ENCODE results near the gene CCNQ.

The CCNQ gene

DNA sequence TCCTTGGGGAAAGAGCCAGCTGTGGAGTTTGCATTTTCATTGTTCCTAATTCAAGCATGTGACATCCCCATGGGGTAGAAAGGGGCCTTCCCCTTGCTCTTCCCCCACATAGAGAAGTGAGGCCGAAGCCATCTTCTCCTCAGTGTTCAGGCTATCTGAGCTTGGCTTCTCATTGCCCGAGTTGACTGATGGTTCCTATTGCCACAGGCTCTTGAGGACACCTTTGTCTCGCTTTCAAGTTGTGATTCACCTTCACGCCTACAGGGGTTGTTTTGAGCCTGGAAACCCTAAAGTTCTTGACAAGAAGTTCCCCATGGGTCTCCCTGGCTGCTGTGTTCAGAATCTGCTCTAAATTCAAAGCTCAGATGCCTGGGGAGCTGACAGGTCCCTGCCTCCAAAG is 25.0 kb downstream of the CCNQ start:
- H3K27me3 ChIP-seq (ENCODE audit: control insufficient read depth in 1 of 2, insufficient read depth in 2 of 2, low read length in 2 of 2), result peaks cover 0 to 9% of the 10 kb centered on the region in 2 donors
- no peak overlapping the region for H3K4me3 ChIP-seq (ENCODE audit: low read depth in 1 of 2, low read length in 2 of 2)
- H3K4me1 ChIP-seq (ENCODE audit: insufficient read depth, low read length), result no peaks in the 10 kb centered on the region
- no peak overlapping the region for H3K9ac ChIP-seq (ENCODE audit: low read length)
- no peak overlapping the region for H3K27ac ChIP-seq (ENCODE audit: low read depth, low read length)
- no peaks in the 10 kb centered on the region for H3K9me3 ChIP-seq (ENCODE audit: low read length)
- H3K36me3 ChIP-seq (ENCODE audit: insufficient read depth, low read length), result no peaks in the 10 kb centered on the region

DNA sequence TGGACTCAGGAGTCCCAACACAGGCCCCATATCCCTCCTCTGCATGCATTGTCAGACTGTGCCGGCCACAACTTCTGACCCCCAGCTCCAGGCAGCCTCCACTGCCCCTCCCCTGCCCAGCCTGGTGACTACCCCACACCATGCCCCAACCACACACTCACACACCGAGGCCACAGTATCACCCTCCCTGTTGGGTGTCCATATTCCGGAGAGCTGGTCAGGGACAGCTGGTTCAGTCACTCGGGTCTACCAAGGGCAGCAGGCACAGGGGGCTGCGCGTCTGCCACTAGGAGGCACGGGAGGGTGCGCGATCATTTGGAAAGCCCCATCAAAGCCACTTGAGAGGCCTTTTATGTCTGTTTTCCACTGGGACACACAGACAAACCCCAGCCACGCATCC is 26.3 kb downstream of the CCNQ start:
- Histone ChIP-seq H3K27ac (ENCODE audit: low read depth, low read length) (no peak overlapping the region), H3K27me3 (ENCODE audit: control insufficient read depth in 1 of 2, insufficient read depth in 2 of 2, low read length in 2 of 2) (peaks cover 0 to 5% of the 10 kb centered on the region in 2 donors), H3K9ac (ENCODE audit: low read length) (no peak overlapping the region), H3K4me1 (ENCODE audit: insufficient read depth, low read length) (no peaks in the 10 kb centered on the region), H3K36me3 (ENCODE audit: insufficient read depth, low read length) (no peaks in the 10 kb centered on the region), H3K9me3 (ENCODE audit: low read length) (no peaks in the 10 kb centered on the region), H3K4me3 (ENCODE audit: low read depth in 1 of 2, low read length in 2 of 2) (no peak overlapping the region)

DNA sequence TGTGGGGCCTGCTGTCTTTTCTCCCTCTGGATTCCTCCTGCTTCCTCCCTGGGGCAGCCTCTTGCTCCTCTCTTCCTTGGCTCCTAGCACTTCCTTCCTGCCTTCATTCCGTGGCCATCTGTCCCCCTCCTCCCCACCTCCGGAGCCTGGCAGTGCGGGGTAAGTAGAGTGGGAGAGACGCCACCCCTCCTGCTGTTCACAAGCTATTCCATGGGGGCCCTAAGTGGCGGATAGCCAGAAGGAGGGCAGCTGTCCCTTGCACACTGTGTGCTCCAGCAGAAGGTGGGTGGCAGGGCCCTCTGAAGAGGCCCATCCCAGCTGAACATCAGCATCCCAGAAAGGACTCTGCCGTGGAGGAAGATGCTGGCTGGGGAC is 27.4 kb downstream of the CCNQ start:
- Histone ChIP-seq H3K4me1 (ENCODE audit: insufficient read depth, low read length) (no peaks in the 10 kb centered on the region), H3K9ac (ENCODE audit: low read length) (no peak overlapping the region), H3K4me3 (ENCODE audit: low read depth in 1 of 2, low read length in 2 of 2) (no peak overlapping the region), H3K9me3 (ENCODE audit: low read length) (no peaks in the 10 kb centered on the region), H3K36me3 (ENCODE audit: insufficient read depth, low read length) (no peaks in the 10 kb centered on the region), H3K27ac (ENCODE audit: low read depth, low read length) (no peak overlapping the region), H3K27me3 (ENCODE audit: control insufficient read depth in 1 of 2, insufficient read depth in 2 of 2, low read length in 2 of 2) (peaks cover 0 to 5% of the 10 kb centered on the region in 2 donors)

DNA sequence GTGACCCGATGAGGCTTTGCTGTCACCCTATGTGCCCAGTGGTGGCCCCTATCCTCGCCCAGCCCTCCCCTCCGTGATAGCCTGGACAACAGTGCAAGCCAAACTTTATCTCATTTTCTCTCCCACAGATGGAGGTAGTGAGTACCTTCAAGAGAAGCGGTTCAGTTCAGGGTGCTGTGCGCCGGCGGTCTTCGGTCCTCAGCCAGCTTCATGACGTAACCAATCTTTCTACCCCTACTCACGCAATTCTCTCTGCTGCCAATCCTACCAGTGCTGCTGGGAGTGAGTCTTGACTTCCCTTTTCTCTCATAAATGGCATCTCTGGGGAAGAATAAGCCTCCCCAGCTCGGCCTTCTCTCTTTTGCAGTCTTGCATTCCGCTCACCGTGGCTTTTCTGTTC is 29.5 kb downstream of the CCNQ start:
- Histone ChIP-seq H3K36me3 (ENCODE audit: insufficient read depth, low read length) (no peaks in the 10 kb centered on the region), H3K4me3 (ENCODE audit: low read depth in 1 of 2, low read length in 2 of 2) (no peak overlapping the region), H3K9ac (ENCODE audit: low read length) (no peak overlapping the region), H3K9me3 (ENCODE audit: low read length) (no peaks in the 10 kb centered on the region), H3K27me3 (ENCODE audit: control insufficient read depth in 1 of 2, insufficient read depth in 2 of 2, low read length in 2 of 2) (peaks cover 0 to 5% of the 10 kb centered on the region in 2 donors), H3K27ac (ENCODE audit: low read depth, low read length) (no peak overlapping the region), H3K4me1 (ENCODE audit: insufficient read depth, low read length) (no peaks in the 10 kb centered on the region)

DNA sequence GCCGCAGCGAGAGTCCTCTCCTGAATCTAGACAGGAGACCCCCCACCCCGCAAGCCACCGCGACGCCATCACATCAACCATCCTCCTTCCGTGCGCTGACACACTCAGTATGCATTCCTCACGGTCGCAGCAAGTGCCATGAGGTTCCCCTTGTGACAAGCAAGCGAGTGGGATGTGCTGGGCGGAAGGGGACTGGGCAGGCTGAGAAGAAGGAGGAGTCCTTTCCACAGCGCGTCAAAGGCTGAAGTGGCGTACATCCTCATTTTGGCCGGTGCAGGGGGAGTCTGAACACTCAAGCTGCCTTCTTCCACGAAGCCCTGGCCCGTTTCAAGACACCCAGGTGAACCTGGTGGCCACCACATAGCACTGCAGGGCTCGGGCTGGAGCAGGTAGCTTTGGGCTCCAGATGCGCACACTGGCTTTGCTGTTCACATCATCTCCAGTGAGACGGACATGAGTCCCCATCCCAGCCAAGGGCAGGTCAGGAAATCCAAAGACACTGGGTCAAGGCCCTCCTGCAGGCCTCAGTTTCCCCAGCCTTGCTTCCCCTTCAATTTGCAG is 30.4 kb downstream of the CCNQ start:
- Histone ChIP-seq H3K9ac (ENCODE audit: low read length) (no peak overlapping the region), H3K4me1 (ENCODE audit: insufficient read depth, low read length) (no peaks in the 10 kb centered on the region), H3K4me3 (ENCODE audit: low read depth in 1 of 2, low read length in 2 of 2) (no peak overlapping the region), H3K27me3 (ENCODE audit: control insufficient read depth in 1 of 2, insufficient read depth in 2 of 2, low read length in 2 of 2) (peaks cover 0 to 5% of the 10 kb centered on the region in 2 donors), H3K36me3 (ENCODE audit: insufficient read depth, low read length) (no peaks in the 10 kb centered on the region), H3K9me3 (ENCODE audit: low read length) (no peaks in the 10 kb centered on the region), H3K27ac (ENCODE audit: low read depth, low read length) (no peak overlapping the region)

DNA sequence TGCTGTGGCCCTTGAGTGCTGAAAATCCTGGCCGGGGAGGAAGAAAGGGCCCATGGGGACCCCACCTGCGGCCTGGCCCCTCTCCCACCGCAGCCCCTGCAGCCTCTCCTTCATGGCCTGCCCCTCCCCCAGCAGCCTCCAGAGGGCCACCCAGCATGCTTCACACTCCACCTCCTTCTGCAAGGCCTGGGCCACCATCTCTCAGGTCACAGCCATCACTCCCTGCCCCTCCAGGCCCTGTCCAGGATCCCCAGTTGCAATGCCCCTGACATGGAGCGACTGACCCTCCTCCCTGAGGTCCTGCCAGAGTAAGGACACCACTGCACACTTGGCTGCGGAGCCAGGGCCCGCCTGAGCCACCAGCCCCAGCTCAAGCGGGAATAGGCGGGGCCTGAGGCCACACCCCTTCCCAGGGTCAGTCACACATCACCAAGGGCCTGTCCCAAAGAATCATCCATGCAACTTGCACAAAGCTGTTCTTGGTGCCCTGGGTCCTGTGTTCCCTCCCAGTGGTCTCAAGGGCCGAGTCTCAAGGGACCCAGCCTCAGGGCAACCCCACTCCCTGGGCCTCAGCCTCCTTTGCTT is 32.9 kb downstream of the CCNQ start:
- Histone ChIP-seq H3K4me1 (ENCODE audit: insufficient read depth, low read length) (no peaks in the 10 kb centered on the region), H3K9me3 (ENCODE audit: low read length) (no peaks in the 10 kb centered on the region), H3K36me3 (ENCODE audit: insufficient read depth, low read length) (no peaks in the 10 kb centered on the region), H3K4me3 (ENCODE audit: low read depth in 1 of 2, low read length in 2 of 2) (no peak overlapping the region), H3K27me3 (ENCODE audit: control insufficient read depth in 1 of 2, insufficient read depth in 2 of 2, low read length in 2 of 2) (peaks cover 0 to 8% of the 10 kb centered on the region in 2 donors), H3K9ac (ENCODE audit: low read length) (no peak overlapping the region), H3K27ac (ENCODE audit: low read depth, low read length) (no peak overlapping the region)

DNA sequence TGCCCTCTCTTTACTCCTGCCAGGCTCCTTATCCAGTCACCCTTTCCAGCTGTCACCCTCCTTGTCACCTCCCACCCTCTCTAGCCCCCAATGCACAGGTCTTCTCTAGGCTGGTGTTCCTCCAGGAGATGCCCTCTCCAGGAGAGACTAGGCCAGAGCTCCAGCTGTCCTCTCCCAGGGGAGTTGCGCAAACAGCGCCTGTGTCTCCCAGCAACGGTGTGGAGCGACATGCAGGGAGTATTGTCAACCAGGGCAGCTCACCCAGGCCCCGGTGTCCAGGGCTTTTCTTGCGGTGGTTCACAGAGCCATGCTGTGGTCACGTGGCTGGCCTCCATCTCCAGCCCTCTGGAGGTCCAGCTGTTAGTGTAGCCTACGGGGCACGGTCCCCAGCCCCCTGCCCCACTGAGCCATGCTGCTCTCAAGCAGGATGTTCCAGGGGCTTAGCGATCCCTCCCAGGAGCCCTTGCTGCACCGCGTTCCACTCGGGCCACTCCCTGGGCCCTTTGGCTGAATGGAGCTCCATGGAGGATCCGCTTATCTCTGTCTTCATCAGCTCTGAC is 34.8 kb downstream of the CCNQ start:
- Histone ChIP-seq H3K4me3 (ENCODE audit: low read depth in 1 of 2, low read length in 2 of 2) (no peak overlapping the region), H3K36me3 (ENCODE audit: insufficient read depth, low read length) (no peaks in the 10 kb centered on the region), H3K9me3 (ENCODE audit: low read length) (no peaks in the 10 kb centered on the region), H3K27ac (ENCODE audit: low read depth, low read length) (no peak overlapping the region), H3K9ac (ENCODE audit: low read length) (no peak overlapping the region), H3K4me1 (ENCODE audit: insufficient read depth, low read length) (no peaks in the 10 kb centered on the region), H3K27me3 (ENCODE audit: control insufficient read depth in 1 of 2, insufficient read depth in 2 of 2, low read length in 2 of 2) (peaks cover 0 to 14% of the 10 kb centered on the region in 2 donors)

DNA sequence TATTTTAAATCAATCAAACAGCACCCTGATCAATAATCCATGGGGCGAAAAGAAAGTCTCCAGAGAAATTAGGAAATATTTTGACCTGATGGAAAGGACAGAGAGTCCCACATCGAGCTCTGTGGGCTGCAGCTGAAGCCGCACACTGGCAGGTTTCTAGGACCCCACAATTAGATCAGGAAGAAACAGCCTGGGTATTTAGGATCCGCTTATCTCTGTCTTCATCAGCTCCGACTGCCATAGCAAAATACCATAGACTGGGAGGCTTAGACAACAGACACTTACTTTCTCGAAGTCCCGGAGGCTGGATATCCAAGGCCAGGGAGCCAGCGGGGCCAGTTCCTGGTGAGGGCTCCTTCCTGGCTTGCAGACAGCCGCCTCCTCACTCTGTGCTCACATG is 36.4 kb downstream of the CCNQ start:
- H3K27me3 ChIP-seq (ENCODE audit: control insufficient read depth in 1 of 2, insufficient read depth in 2 of 2, low read length in 2 of 2), result peaks cover 0 to 14% of the 10 kb centered on the region in 2 donors
- no peaks in the 10 kb centered on the region for H3K36me3 ChIP-seq (ENCODE audit: insufficient read depth, low read length)
- H3K4me3 ChIP-seq (ENCODE audit: low read depth in 1 of 2, low read length in 2 of 2), result no peak overlapping the region
- H3K9ac ChIP-seq (ENCODE audit: low read length), result no peak overlapping the region
- H3K4me1 ChIP-seq (ENCODE audit: insufficient read depth, low read length), result no peaks in the 10 kb centered on the region
- H3K9me3 ChIP-seq (ENCODE audit: low read length), result no peaks in the 10 kb centered on the region
- no peak overlapping the region for H3K27ac ChIP-seq (ENCODE audit: low read depth, low read length)

DNA sequence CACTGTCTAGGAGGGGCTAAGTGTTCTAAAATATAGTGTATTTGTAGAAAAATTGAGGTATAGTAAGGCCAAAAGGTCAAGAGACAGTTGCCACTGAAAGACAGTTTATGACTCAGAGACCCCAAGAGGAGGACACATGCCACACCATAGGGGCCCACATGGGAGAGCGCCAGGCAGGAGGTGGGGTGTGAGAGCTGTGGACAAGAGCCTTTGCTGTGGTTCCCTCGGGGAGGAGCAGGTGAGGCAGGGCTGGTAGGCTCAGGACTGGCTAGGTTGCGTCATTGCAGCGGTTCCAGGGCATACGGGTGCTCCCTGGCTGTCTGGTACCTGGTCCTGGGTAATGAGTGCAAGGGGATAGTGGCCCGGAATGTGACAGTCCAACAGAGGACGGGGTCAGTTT is 37.6 kb downstream of the CCNQ start:
- no peaks in the 10 kb centered on the region for H3K9me3 ChIP-seq (ENCODE audit: low read length)
- H3K9ac ChIP-seq (ENCODE audit: low read length), result no peak overlapping the region
- no peak overlapping the region for H3K4me3 ChIP-seq (ENCODE audit: low read depth in 1 of 2, low read length in 2 of 2)
- no peaks in the 10 kb centered on the region for H3K4me1 ChIP-seq (ENCODE audit: insufficient read depth, low read length)
- no peak overlapping the region for H3K27ac ChIP-seq (ENCODE audit: low read depth, low read length)
- H3K27me3 ChIP-seq (ENCODE audit: control insufficient read depth in 1 of 2, insufficient read depth in 2 of 2, low read length in 2 of 2), result peaks cover 0 to 20% of the 10 kb centered on the region in 2 donors
- no peaks in the 10 kb centered on the region for H3K36me3 ChIP-seq (ENCODE audit: insufficient read depth, low read length)

DNA sequence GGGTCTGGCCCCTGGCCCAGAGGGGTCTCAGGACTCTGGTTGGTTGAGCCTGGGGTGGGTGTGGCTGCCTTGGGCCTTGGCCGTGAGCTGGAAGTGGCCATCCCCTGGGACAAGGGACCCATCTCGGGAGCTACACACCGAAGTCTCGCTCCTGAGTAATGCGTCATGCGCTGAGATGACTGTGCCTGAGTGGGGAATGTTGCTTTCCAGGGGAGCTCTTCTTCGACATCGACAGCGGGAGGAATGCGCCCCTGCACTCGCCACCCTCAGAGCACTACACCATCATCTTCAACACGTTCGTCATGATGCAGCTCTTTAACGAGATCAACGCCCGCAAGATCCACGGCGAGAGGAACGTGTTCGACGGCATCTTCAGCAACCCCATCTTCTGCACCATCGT is 38.5 kb downstream of the CCNQ start:
- Histone ChIP-seq H3K4me1 (ENCODE audit: insufficient read depth, low read length) (no peaks in the 10 kb centered on the region), H3K4me3 (ENCODE audit: low read depth in 1 of 2, low read length in 2 of 2) (no peak overlapping the region), H3K36me3 (ENCODE audit: insufficient read depth, low read length) (no peaks in the 10 kb centered on the region), H3K9ac (ENCODE audit: low read length) (no peak overlapping the region), H3K9me3 (ENCODE audit: low read length) (no peaks in the 10 kb centered on the region), H3K27ac (ENCODE audit: low read depth, low read length) (no peak overlapping the region), H3K27me3 (ENCODE audit: control insufficient read depth in 1 of 2, insufficient read depth in 2 of 2, low read length in 2 of 2) (peaks cover 0 to 21% of the 10 kb centered on the region in 2 donors)

DNA sequence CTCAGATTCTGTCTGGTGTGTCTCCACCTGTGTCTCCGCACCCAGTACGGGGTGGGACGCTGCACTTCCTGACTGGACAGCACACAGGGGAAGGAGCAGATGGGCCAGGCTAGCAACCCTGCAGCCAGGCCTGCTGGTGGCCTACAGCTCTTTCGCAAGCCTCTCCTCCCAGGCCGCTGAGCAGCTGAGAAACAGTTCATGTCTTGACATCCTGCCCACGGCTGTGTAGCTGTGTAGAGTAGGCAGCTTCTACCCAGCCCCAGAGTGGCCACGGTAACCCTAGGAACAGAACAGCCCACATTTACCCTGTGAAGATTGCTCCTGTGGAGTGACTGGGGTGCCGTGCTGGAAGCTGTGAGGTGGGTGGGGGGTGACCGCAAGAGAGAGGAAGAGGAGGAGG is 38.9 kb downstream of the CCNQ start:
- Histone ChIP-seq H3K9ac (ENCODE audit: low read length) (no peak overlapping the region), H3K4me3 (ENCODE audit: low read depth in 1 of 2, low read length in 2 of 2) (no peak overlapping the region), H3K27me3 (ENCODE audit: control insufficient read depth in 1 of 2, insufficient read depth in 2 of 2, low read length in 2 of 2) (peaks cover 0 to 25% of the 10 kb centered on the region in 2 donors), H3K4me1 (ENCODE audit: insufficient read depth, low read length) (no peaks in the 10 kb centered on the region), H3K9me3 (ENCODE audit: low read length) (no peaks in the 10 kb centered on the region), H3K36me3 (ENCODE audit: insufficient read depth, low read length) (no peaks in the 10 kb centered on the region), H3K27ac (ENCODE audit: low read depth, low read length) (no peak overlapping the region)
